ENCODE data around the gene FAM181A.

The FAM181A gene

DNA sequence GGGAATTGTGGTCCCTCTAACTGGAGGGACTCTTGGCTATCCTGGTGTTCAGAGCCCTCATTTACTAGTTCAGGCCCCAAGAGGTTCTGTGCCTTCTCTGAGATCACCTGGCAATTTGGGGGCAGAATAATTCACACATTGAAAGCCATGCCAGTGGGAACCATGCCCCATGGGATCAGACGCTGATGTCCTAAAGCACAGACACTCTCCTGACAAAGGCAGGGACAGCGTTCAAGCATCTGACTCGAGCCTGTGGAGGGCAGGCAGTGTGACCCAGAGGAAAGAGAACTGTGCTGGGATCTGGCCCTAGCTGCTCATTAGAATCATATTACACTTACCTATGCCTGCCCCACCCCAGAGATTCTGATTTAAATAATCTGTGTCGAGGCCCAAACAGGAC is 51.6 kb downstream of the FAM181A start:
- no peak for DNase-seq (ENCODE audit: low spot score)
